ENCODE data around the gene HACD3. TPM values are rescaled to one million over a fixed set of nuclear protein-coding genes. Genes with fewer than 3 reads are reported as not detected.

The HACD3 gene
- total and polyA plus RNA-seq, 9 of the 15 experiments (the other 6 are each of a cell fraction or from before 2014, with no cell fraction given): 48.1 to 117 (median 72.8) TPM

DNA sequence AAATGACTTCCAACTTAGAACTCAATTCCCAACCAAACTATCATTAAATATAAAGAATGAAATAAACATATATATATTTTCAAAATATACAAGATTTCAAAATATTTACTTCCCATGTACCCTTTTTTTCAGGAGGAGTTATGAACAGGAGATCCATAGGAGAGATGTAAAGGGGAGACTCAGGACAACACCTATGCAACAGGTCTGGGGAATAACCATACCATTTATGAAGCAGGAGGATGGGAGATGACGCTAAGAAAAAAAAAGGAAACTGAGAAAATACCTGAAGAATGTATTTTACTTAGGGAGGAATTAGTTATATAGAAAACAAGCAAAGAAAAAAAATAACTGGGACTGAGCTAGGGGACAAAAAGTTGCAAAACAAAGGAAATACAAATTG lies 56.8 kb downstream of the HACD3 start:
- H3K9me3 ChIP-seq (replicated peaks; ENCODE audit: control insufficient read depth, insufficient read depth, low read depth, low read length): no peaks in the 10 kb centered on the region
- H4K20me1 ChIP-seq (replicated peaks; ENCODE audit: control insufficient read depth, insufficient read depth, low read length): no peaks in the 10 kb centered on the region
- no peak overlapping the region for H3K4me3 ChIP-seq
- CTCF ChIA-PET (ENCODE audit: low intra/inter-chr PET ratio): no interaction called here
- H3K9ac ChIP-seq (ENCODE audit: insufficient read depth in 1 of 2, low read depth in 2 of 2, low read length in 2 of 2): no peak overlapping the region
- 100% methylated on average over 1 of the region's 1 CpG for WGBS (ENCODE audit: insufficient coverage, low coverage, missing lambda C conversion rate)
- no TSS peak for BruUV-seq (replicated peaks)
- H3K79me2 ChIP-seq (ENCODE audit: control insufficient read depth, insufficient read depth, low read length): no peaks in the 10 kb centered on the region
- intact Hi-C loops (cut with micrococcal nuclease) (no loop called here), in situ Hi-C loops (cut with MboI) (no loop called here)
- no peaks in the 10 kb centered on the region for H3K27me3 ChIP-seq (ENCODE audit: control insufficient read depth in 2 of 2, insufficient read depth in 2 of 2, low read length in 2 of 2)
- no peak overlapping the region for H3K4me2 ChIP-seq (ENCODE audit: insufficient read depth, low read length)
- H3K4me1 ChIP-seq (replicated peaks in 1 of 2; ENCODE audit: control insufficient read depth in 2 of 2, insufficient read depth in 2 of 2, low read length in 2 of 2): no peaks in the 10 kb centered on the region
- ATAC-seq (no peak), FAIRE-seq (no peak), DNase-seq (ENCODE audit: extremely low read depth in 1 of 4, low spot score in 3 of 4) (no peak)
- TF ChIP-seq MAZ (CRISPR knock-in tag; conservative IDR thresholded peaks at IDR 0.05 in 1 of 2, IDR thresholded peaks at IDR 0.05 in 1 of 2) (no peak), RBM25 (IDR thresholded peaks at IDR 0.05; ENCODE audit: low read depth, low read length, severe bottlenecking) (no peak), PTTG1 (tag; IDR thresholded peaks at IDR 0.05; ENCODE audit: low read depth) (no peak), GABPB1 (CRISPR knock-in tag; IDR thresholded peaks at IDR 0.05) (no peak), FOXM1 (IDR thresholded peaks at IDR 0.05; ENCODE audit: low read depth) (no peak), FOXM1 (CRISPR knock-in tag; IDR thresholded peaks at IDR 0.05; ENCODE audit: low read depth) (no peak), ERF (CRISPR knock-in tag; IDR thresholded peaks at IDR 0.05) (no peak), YY1 (IDR thresholded peaks at IDR 0.05; ENCODE audit: borderline replicate concordance in 1 of 3, control insufficient read depth in 1 of 3, extremely low read depth in 1 of 3, insufficient read depth in 3 of 3, insufficient read length in 1 of 3, insufficient replicate concordance in 2 of 3, low read depth in 1 of 3, low read length in 2 of 3) (no peak), ZSCAN29 (IDR thresholded peaks at IDR 0.05) (no peak), NR2F6 (CRISPR knock-in tag; IDR thresholded peaks at IDR 0.05) (no peak), SRSF9 (IDR thresholded peaks at IDR 0.05; ENCODE audit: borderline replicate concordance, low read depth, low read length) (no peak), HDAC3 (IDR thresholded peaks at IDR 0.05; ENCODE audit: borderline replicate concordance, partially characterized antibody) (no peak), PYGO2 (tag; IDR thresholded peaks at IDR 0.05) (no peak), GATAD2A (IDR thresholded peaks at IDR 0.05) (no peak), MTA3 (IDR thresholded peaks at IDR 0.05; ENCODE audit: borderline replicate concordance) (no peak), ZNF174 (CRISPR knock-in tag; IDR thresholded peaks at IDR 0.05) (no peak)
- TF ChIP-seq, protein P1, sequence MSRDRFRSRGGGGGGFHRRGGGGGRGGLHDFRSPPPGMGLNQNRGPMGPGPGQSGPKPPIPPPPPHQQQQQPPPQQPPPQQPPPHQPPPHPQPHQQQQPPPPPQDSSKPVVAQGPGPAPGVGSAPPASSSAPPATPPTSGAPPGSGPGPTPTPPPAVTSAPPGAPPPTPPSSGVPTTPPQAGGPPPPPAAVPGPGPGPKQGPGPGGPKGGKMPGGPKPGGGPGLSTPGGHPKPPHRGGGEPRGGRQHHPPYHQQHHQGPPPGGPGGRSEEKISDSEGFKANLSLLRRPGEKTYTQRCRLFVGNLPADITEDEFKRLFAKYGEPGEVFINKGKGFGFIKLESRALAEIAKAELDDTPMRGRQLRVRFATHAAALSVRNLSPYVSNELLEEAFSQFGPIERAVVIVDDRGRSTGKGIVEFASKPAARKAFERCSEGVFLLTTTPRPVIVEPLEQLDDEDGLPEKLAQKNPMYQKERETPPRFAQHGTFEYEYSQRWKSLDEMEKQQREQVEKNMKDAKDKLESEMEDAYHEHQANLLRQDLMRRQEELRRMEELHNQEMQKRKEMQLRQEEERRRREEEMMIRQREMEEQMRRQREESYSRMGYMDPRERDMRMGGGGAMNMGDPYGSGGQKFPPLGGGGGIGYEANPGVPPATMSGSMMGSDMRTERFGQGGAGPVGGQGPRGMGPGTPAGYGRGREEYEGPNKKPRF (IDR thresholded peaks at IDR 0.05; ENCODE audit: low read depth, low read length): no peak
- TF ChIP-seq, protein P2, sequence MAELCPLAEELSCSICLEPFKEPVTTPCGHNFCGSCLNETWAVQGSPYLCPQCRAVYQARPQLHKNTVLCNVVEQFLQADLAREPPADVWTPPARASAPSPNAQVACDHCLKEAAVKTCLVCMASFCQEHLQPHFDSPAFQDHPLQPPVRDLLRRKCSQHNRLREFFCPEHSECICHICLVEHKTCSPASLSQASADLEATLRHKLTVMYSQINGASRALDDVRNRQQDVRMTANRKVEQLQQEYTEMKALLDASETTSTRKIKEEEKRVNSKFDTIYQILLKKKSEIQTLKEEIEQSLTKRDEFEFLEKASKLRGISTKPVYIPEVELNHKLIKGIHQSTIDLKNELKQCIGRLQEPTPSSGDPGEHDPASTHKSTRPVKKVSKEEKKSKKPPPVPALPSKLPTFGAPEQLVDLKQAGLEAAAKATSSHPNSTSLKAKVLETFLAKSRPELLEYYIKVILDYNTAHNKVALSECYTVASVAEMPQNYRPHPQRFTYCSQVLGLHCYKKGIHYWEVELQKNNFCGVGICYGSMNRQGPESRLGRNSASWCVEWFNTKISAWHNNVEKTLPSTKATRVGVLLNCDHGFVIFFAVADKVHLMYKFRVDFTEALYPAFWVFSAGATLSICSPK (IDR thresholded peaks at IDR 0.05; ENCODE audit: borderline replicate concordance): no peak
- H2AFZ ChIP-seq (ENCODE audit: low read depth, low read length): no peak overlapping the region
- H3K27ac ChIP-seq (ENCODE audit: extremely low read depth, low read depth, low read length): no peak overlapping the region
- no peaks in the 10 kb centered on the region for H3K9me1 ChIP-seq (ENCODE audit: control insufficient read depth, insufficient read depth, low read length)
- H3K36me3 ChIP-seq (ENCODE audit: control insufficient read depth, insufficient read depth, low read length): peaks cover 84% of the 10 kb centered on the region
- POLR2A ChIA-PET: interaction anchor here (0.5 to 0.9 kb wide), 2 partner anchors 8 to 77 kb away, joined by 3 to 4 read pairs; no protein-coding TSS in a partner anchor

All from K562 (cell line).